Lower lobe of right lung (tissue), 2 donors: ENCODE data around the gene APEH. TPM values are rescaled to one million over a fixed set of nuclear protein-coding genes. Genes with fewer than 3 reads are reported as not detected.

Experiments
- ATAC-seq, 2 donors: fragments of 200-7000 bp; cut with Tn5 transposase; one replicate each; pipeline ENCODE4 v1.9.1; 2020 to 2022; ENCODE audit warnings: mild to moderate bottlenecking in 2 of 2, moderate library complexity in 2 of 2
- DNase-seq: peaks from one replicate; pipeline ENCODE4 v3.0.0-alpha.2; 2020
- H3K27ac ChIP-seq: fragments of 200-600 bp; one replicate; pipeline ENCODE4 v1.8.0; 2022
- H3K27me3 ChIP-seq: fragments of 200-600 bp; one replicate; pipeline ENCODE4 v1.8.0; 2022; ENCODE audit warnings: low read depth
- H3K36me3 ChIP-seq: fragments of 200-600 bp; one replicate; pipeline ENCODE4 v1.8.0; 2022; ENCODE audit warnings: mild to moderate bottlenecking
- H3K4me1 ChIP-seq: fragments of 200-600 bp; one replicate; pipeline ENCODE4 v1.8.0; 2022
- H3K4me3 ChIP-seq: fragments of 200-600 bp; one replicate; pipeline ENCODE4 v1.8.0; 2022; ENCODE audit warnings: mild to moderate bottlenecking
- H3K9me3 ChIP-seq: fragments of 200-600 bp; one replicate; pipeline ENCODE4 v1.8.0; 2022
- intact Hi-C: fragments of 100-400 bp; cut with DNase I; formaldehyde crosslinking; loops from one replicate; pipeline ENCODE4 v1.11.0; 2022
- long read RNA-seq: library from polyadenylated mRNA; unstranded; transcript quantifications from one replicate; pipeline ENCODE4 v2.0.0, GENCODE V29; 2021
- total RNA-seq: library from RNA; stranded (reverse); fragmentation: NEBNext Ultra II Directional; extraction: Animal tissue kit (Norgen Biotek cat#: 25700); gene quantifications from one replicate; pipeline ENCODE4 v1.2.1, GENCODE V29; 2021
- TF ChIP-seq, protein P1 (sequence below): fragments of 200-600 bp; IDR thresholded peaks from one replicate; pipeline ENCODE4 v1.8.0; 2022; ENCODE audit warnings: antibody characterized with exemption, mild to moderate bottlenecking
- donor health status: DM: no; HTN: yes; CAD: no; lungs with severe emphysema.

APEH gene
- total RNA-seq = 83.4 TPM
- long read RNA-seq, transcript APEH-201 (22 exons, 3,220 nt) = major isoform, 88 of 141 reads
- long read RNA-seq, partial matches to known transcripts = 23 of 141 reads
- long read RNA-seq, other reads (novel, unspliced or antisense) = 30 of 141 reads

DNA sequence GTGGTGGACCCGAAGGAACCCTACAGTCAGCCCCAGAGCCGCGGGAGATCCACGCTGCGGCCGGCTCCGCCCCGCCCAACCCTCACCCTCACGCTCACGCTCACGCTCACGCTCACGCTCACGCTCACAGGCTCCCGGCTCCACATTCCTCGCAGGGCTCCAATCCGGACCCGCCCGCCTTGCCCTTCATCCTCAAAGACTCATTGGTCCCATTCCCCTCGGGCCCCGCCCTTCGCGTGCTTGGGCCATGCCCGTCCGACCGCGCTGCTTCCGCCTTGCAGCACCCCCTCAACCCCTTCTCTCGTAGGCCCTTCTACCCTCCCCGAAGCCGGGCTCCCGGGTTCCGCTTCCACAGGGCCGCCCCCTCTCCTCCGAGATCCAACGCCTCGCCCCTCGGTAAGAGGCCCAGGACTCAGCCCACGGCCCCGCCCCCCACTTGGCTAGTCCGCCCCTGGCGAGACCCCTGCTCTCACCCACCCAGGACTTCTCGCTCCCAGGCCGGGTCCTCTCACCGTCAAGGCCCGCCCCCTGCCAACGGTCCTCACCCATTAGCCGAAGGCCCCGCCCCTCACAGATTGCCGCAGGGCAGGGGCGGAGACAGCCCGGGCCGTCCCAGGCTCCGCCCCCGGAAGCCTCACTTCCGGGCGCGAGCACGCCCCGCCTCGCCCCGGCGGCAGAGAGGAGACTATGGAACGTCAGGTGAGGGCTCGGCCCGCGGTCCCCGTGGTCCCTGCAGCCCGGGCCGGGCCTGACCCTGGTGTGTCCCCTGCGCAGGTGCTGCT lies at the start of gene APEH:
APEH (plus strand) TSS at position 637 of the 782 bp plus-strand sequence; CDS start at position 688, 51 bp downstream.
- H3K36me3 ChIP-seq = peaks cover 35% of the 10 kb centered on the region
- ATAC-seq (peak; percentile 96), DNase-seq (peak; percentile 99)
- intact Hi-C loops = no loop called here
- no peaks in the 10 kb centered on the region for H3K27me3 ChIP-seq
- peak within 1 kb of the TSS; percentile 92 for H3K27ac ChIP-seq
- peak within 1 kb of the TSS; percentile 98 for H3K4me3 ChIP-seq
- TF ChIP-seq, protein P1, sequence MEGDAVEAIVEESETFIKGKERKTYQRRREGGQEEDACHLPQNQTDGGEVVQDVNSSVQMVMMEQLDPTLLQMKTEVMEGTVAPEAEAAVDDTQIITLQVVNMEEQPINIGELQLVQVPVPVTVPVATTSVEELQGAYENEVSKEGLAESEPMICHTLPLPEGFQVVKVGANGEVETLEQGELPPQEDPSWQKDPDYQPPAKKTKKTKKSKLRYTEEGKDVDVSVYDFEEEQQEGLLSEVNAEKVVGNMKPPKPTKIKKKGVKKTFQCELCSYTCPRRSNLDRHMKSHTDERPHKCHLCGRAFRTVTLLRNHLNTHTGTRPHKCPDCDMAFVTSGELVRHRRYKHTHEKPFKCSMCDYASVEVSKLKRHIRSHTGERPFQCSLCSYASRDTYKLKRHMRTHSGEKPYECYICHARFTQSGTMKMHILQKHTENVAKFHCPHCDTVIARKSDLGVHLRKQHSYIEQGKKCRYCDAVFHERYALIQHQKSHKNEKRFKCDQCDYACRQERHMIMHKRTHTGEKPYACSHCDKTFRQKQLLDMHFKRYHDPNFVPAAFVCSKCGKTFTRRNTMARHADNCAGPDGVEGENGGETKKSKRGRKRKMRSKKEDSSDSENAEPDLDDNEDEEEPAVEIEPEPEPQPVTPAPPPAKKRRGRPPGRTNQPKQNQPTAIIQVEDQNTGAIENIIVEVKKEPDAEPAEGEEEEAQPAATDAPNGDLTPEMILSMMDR = no peak
- H3K9me3 ChIP-seq = no peaks in the 10 kb centered on the region
- peaks cover 13% of the 10 kb centered on the region for H3K4me1 ChIP-seq

DNA sequence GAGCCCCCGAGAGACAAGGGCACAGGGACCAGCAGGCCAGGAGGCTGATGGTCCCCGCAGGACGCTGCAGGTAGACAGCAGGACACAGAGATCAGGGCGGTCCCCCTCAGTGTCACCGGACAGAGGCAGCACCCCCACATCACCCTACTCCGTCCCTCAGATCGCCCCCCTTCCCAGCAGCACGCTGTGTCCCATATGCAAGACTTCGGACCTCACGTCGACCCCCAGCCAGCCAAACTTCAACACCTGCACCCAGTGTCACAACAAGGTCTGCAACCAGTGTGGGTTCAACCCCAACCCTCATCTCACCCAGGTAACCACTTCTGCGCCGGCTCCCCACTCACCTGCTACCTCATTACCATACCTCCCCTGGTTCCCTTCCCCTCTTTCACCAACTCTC lies 49.1 kb upstream of the APEH start:
- no peaks in the 10 kb centered on the region for H3K4me1 ChIP-seq
- no peak overlapping the region for H3K27ac ChIP-seq
- TF ChIP-seq, protein P1 = no peak
- H3K27me3 ChIP-seq = no peaks in the 10 kb centered on the region
- no peaks in the 10 kb centered on the region for H3K36me3 ChIP-seq
- H3K4me3 ChIP-seq = no peak overlapping the region
- intact Hi-C loops = no loop called here
- H3K9me3 ChIP-seq = no peaks in the 10 kb centered on the region
- ATAC-seq = no peak
- DNase-seq = no peak

DNA sequence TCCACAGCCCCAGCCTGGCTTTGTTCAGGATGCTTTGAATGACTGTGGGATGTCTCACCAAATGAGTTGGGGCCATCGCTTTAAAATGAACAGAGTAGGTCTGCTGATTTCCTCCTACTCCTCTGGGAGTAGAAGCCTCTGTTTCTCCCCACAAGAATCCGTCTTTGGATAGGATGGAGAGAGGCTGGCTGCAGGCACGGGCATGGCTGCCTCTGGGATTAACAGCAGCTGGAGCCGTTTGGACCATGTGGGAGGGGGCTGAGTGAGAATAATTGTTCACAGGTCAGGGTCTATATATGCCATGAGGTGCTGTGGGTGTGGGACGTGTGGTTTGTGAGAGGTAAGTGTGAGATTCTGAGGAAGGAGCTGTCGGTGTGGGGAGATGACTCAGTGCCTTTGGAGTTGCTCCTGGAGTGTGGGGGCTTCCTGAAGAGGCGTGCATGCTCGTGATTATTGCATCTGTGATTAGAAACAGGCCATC lies 48.0 kb upstream of the APEH start:
- Histone ChIP-seq H3K36me3 (no peaks in the 10 kb centered on the region), H3K27me3 (no peaks in the 10 kb centered on the region), H3K4me3 (no peak overlapping the region), H3K9me3 (no peaks in the 10 kb centered on the region), H3K27ac (no peak overlapping the region), H3K4me1 (no peaks in the 10 kb centered on the region)
- TF ChIP-seq, protein P1 = no peak
- intact Hi-C loops = no loop called here
- ATAC-seq = no peak
- no peak for DNase-seq

DNA sequence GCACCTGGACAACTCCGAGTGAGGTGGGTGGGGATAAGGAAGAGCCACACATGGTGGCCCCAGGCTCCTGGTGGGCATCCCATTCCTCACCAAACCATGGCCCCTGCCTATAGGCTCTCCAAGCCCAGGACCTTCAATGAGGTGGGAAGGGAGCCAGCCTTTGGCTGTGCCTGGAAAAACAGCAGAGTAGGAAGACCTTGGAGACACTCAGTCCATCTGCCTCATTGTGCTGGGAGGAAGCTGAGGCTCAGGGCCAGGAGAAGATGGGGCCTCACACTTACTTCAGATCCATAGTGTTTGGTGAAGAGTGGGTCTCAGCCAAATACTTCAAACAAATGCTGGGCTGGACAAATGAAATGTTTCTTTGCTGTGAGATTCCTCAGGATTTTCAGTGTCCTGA lies 47.4 kb upstream of the APEH start:
- intact Hi-C loops = no loop called here
- H3K4me3 ChIP-seq = no peak overlapping the region
- no peak overlapping the region for H3K27ac ChIP-seq
- no peaks in the 10 kb centered on the region for H3K4me1 ChIP-seq
- DNase-seq = no peak
- H3K36me3 ChIP-seq = no peaks in the 10 kb centered on the region
- TF ChIP-seq, protein P1 = no peak
- H3K27me3 ChIP-seq = no peaks in the 10 kb centered on the region
- no peaks in the 10 kb centered on the region for H3K9me3 ChIP-seq
- no peak for ATAC-seq

DNA sequence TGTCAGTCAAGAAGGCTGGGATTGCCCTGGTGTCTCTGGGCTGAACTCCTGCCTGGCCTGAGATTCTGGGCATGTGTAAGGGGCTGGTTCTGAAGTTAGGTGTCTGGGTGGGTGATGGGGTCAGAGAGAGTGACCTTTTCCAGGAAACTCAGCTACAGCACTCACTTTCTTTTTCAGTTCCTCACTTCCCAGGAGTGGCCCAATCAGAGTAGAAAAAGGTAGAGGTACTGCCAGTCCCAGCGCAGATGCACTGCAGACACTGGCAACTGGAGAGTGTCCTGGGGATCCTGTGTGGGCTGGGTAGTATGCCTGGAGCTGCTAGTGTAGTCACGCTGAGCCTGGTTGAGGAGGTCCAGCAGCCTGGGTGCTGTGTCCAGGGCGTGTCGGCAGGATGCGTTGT lies 46.5 kb upstream of the APEH start:
- intact Hi-C loops = no loop called here
- TF ChIP-seq, protein P1 = no peak
- H3K4me1 ChIP-seq = no peaks in the 10 kb centered on the region
- ATAC-seq (no peak), DNase-seq (no peak)
- no peaks in the 10 kb centered on the region for H3K9me3 ChIP-seq
- H3K27me3 ChIP-seq = no peaks in the 10 kb centered on the region
- H3K27ac ChIP-seq = no peak overlapping the region
- no peak overlapping the region for H3K4me3 ChIP-seq
- no peaks in the 10 kb centered on the region for H3K36me3 ChIP-seq
